Stimulated activated naive CD8-positive, alpha-beta T cell treated with anti-CD3 and anti-CD28 coated beads, Interleukin-15, Interleukin-2, amounts not matched to agents 100 U/mL and 50 U/mL, for 24 hours (primary cell): ENCODE data around the gene FOXF2.

ENCODE experiments used
- ATAC-seq: fragments of 150-1000 bp; cut with Tn5 transposase; one replicate; pipeline ENCODE4 v1.10.0; 2021
- DNase-seq: peaks from one replicate; pipeline ENCODE4 v3.0.0; 2021

Gene FOXF2

DNA sequence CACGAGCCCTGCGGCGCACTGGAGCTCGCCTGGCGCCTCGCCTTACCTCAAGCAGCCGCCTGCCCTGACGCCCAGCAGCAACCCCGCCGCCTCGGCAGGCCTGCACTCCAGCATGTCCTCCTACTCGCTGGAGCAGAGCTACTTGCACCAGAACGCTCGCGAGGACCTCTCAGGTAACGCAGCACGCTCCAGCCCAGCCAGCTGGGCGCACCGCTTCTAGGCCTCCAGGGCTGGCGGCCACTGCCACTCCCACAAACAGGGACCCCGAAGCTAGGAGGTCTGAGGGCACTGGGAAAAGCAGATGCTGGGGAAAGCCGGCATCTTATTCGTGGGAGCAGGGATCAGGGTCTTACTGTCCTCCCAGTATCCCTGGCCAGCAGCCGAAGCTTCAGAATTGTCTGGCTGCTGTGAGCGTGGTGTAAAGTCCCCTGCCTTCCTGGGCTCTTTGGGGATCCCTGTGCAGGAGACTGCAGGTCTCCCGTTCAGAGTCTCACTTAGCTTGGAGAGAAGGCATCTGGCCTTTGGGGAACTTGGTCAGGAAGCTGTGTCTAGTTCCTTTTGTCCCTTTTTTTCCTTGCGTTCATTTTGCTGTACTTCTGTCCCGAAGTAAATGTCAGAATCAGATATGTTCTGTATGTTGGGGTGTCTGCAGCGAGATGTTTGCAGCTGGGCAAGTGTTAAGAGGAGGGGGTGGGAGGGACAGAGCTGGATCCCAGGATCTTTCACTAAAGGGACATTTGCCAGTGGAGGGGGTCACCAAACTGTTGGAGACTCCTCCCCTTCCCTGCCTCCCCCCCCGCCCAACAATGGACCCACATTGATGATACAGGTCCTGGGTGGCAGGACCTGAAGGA is 1.8 kb downstream of the FOXF2 start:
- no peak for ATAC-seq
- DNase-seq, result no peak

DNA sequence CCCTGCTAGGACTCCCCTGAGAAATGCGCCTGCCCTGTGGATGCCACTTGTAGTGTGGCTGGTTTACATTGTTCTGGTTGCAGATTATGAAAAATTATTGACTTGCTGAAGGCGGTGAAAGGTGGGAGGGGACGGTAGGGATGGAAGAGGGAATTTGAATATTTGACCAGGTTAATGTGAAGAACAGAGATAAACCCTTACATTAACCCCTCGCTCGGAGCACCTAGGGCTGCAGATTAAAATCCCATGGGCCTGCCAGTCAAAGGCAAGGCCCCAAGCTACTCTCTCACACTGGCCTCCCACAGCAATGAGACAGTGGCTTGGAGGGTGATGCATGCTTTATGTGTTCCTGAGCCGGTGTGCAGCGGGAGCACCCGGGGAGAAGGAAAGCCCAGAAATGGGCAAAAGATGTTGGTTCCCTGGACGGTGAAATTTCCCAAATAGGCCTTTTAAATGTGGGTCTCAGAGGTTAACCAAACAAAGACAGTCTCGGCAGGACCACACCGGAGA is 2.5 kb downstream of the FOXF2 start:
- ATAC-seq (no peak), DNase-seq (no peak)

DNA sequence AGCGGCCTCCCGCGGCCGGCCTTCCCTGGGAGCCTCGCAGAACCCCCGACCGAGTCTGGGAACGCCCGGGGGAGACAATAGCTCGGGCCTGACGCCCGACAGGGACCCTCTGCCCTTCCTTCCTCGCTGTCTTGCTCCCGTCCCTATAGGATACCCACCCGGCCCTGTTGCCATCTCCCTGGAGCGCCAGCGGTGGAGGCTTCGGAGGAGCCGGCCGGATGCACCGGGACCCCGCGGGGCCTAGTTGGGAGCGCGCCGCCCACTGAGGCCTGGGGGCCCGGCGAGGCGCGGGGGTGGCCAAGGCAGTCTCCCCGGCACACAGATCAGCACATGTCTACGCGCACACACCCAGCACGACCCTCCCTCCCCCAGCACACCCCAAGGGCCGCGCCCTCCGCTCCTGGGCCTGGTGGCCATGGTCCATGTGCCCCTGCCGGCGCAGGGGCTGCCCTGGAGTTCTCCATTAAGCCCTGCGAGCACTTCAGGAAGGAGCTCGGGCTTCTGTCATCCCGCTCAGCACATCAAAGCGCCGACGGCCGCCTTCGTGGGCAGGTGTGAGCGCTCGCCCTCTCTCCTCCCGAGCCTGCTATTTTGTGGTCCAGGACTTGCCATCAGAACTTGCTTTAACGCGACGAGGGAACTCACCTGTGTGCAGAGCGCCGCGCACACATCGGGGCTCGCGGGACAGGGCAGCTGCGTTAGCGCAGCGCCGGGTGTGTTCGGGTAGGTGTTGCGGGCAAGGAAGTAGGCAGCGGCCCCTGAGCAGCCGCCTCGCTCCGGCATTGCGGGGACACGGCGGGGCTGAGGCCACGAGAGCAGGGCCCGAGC is 3.7 kb downstream of the FOXF2 start:
- DNase-seq (no peak), ATAC-seq (no peak)

DNA sequence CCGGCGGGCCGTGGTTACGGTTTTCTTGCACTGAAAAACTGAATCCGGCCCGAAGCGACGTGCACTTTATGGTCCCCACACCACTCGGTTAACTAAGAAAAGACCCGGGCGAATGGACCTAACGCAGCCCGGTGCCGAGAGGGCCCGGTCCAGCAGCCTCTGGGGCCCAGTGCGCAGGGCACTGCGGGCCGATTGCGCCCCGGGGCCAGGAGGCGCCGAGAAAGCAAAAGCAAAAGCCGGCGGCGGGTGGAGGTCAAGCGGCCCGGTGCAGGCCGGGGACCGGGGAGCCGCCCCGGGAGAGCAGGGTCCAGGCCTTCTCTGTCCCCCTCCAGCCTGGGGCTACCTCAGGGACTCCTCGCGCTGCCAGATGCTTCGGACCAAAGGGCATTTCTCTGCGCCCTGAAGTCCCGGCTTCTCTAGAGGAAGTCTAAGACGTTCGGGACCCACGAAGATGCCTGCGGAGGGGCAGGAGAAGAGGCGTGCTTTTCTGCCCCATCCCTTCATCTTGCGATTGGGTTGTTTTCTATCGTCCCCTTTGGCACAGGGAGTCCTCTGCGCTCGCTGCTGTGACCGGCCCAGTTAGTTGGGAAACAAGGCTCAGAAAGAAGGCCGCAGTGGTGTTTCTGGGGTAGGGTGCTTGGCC is 4.4 kb downstream of the FOXF2 start:
- DNase-seq (no peak), ATAC-seq (peak; percentile 4)

DNA sequence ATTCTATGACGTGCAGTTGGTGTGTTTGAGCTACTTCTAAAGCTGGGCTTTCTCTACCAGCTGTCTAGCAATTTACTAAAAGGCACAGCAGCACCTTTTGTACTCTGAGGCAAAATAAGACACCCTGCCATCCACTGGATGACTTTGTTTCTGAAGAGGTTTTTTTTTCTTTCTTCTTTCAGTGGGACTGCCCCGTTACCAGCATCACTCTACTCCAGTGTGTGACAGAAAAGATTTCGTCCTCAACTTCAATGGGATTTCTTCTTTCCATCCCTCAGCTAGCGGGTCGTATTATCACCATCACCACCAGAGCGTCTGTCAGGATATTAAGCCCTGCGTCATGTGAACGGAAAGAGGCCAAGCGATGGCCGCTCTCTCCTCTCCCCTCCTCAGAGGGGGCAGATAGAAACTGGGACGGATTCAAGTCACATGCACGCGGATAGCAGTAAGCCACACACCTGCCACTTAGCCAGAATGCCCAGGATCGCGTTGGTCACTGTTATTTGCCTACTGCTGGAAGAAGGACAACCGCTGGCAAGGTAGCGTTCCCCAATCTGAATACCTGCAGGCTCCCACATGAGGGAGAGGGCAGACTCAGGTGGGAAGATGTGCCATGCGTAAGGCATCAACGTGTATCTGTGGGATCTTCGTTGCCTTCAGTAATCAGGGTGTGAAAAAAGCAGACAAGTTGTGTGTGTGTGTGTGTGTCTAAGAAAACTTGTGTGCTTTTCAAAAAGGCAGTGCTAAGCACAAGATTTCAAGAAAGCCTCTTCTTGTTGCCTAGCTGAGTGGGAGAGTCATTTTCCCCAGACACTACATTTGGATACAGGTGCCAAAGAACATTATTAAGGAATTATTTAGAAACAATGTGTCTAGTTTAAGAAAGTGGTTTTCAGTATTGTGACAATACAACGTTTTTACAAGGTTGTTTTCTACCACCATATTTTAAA is 5.4 kb downstream of the FOXF2 start:
- ATAC-seq, result no peak
- no peak for DNase-seq

DNA sequence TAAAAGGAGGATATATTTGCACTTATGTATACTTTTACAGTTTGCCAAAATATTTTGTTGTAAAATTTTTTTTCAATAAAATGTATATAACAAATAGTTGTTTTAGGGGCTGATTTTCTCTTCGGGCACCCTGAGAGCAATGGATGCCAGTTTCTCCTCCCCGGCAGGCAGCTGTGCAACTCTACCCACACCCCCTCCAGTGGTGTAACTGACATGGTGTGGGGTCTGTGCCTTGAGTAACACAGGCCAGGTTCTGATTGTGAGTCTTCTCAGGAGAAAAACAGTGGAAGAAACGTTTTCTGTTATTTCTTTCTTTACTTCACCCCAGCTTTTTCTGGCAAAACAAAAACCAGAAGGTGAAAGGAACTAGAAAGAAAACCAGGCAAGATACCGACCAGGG is 6.1 kb downstream of the FOXF2 start:
- no peak for DNase-seq
- ATAC-seq, result no peak

DNA sequence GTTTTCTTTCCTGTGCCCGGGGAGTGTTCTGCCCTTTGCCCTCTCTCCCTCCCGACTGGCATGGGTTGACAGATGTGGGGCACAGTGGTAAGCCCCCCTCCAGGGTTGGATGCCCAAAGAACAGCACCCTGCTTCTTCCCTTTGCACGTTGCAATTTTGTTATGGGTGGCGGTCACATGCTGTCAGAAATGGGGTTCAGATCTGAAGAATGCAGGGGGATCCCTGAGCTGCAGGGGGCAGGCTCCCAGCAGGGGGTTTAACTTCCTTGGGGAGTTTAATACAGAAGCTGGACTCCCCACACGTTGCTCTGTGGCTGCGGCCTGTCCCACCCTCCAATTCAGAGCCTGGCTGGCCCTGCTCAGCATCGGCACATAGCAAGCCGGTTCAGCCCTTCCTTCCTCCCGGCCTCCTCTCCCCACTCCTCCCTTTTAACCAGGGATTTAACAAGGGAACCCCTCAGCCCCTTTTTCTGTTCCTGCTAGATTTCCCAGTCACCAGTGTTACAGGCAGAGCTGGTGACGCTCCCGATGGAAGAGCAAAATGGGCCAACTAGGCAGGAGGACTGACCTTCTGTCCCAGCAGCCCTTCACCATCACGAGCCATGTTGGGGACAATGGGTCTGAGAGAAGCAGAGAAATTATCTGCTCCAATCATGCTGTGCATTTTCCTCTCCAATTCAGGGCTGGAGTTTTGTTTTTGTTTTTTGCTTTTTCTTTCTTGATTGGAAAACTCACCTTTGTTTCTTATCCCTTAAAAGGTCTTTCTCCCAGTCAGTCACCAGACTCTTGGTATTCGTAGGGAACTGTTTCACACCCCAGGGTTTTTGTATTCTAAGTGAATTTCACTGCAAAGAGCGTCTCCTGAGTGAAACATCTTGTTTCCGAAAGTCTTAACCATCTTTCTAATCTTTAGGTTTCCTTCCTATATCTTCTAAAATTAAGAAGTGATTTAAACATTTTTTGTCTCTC is 6.8 kb downstream of the FOXF2 start:
- ATAC-seq, result no peak
- no peak for DNase-seq

DNA sequence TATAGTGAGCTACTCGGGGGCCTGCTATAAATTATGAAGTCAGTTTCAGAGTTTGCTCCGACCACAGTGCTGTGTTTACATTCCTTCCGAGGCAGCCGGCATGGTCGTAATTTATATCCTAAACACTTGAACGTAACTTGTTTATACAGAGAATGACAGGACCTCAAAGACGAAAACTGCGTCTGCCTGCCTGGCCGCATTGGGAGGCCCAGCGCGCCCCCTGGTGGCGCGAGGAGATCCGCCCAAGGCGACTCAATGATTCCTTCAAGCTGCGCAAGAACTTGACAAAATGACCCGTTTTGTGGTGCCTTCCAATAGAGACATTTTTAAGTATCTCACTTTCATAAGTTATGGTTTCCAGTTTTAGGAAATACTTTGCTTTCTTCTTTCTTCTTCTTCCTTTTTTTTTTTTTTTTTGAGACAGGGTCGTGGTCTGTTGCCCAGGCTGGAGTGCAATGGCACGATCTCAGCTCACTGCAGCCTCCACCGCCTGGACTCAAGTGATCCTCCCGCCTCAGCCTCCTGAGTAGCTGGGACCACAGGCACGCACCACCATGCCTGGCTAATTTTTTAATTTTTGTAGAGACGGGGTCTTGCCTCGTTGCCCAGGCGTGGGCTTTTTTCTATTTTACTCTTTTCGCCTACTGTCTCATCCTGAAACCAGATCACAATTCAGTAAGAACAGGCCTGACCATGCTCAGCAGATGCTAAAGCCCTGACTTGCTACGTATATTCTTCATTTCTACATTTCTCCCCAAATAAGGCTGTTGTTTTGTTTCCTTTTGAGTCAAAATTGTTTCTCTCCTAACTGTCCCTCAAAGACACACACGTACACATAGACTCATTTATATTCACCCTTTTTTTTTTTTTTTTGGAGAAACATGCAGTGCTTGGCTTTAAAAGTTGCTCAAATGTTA is 7.8 kb downstream of the FOXF2 start:
- ATAC-seq, result peak; percentile 47

DNA sequence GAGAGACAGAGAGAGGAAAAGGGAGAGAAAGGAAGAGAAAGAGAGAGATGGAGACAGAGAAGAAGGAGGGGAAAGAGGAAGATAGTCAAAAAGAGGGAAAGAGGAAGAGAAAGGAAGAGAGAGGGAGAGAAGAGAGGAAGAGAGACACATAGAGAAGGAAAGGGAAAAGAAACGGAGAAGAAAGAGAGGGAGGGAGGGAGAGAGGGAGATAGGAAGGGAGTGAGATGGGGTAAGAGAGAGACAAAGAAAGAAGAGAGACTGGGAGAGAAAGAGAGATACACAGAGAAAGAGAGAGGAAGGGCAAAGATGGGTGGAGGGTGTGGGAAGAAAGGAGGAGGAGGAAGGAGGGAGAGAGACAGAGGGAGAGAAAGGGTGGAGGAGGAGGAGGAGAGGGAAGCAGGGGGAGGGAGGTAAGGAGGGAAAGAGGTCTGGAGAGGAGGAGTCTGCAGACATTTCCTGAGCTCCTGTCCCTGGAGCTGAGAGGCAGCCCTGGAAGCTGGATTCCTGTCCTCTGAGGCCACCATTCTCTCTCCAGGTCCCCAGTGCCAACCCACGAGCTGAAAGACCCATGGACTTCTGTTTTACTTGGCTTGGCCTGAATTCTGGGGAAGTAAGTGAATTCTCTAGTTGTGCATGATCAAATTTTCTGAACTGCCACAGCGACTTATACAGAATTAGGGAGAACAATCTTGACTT is 9.9 kb downstream of the FOXF2 start:
- DNase-seq (no peak), ATAC-seq (no peak)

More for the DNA sequence above, 7.8 kb downstream of the FOXF2 start:
- DNase-seq, result peak; percentile 75

DNA sequence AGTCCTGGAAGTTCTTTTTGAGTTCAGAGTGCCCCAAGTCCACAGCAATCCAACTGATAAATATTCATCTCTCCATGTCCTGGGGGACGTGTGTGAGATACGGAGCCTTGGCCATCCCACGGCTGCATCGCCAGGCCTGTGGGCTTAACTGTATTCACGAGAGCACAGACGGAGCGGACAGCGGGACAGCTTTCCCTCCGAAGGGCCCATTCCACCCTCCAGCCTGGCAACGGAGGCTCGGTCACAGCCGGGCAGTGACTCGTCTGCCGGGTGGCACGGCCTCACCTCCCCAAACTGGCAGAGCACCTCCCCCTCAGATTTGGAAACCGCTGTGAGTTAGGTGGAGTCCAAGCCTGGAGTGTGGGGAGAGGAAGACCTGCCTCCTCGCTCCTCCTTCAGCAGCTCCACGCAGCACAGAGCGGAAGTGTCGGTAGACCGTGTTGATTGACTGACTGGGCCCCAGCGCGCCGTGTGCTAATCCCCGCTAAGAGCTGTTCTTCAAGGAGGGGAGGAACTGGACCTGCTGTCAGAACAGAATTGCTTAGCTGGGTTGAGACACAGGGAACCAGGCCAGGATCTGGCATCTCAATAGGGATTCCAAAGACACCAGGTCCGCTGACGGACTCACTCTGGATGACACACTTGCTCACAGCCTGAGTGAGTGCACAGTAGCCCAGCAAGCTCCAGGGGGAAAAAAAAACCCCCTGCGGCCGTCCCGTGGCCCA is 10.9 kb downstream of the FOXF2 start:
- DNase-seq, result no peak
- no peak for ATAC-seq

DNA sequence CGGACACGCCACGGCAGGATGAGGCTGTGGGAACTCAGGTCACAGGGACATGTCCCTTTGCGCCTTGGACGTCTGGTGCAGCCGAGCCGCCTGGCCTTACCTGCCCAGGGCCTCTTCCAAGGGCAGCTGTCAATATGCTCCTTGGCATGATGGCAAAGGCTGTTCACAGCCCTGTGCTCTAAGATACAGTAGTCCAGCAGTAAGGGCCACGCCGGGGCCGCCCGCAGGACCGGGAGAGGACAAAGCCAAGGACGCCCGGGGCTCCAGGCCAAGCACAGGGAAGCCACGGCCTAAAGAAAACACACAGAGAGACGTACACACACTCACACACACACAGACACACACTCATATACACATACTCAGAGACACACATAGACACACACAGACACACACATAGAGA is 13.0 kb downstream of the FOXF2 start:
- DNase-seq (no peak), ATAC-seq (no peak)

DNA sequence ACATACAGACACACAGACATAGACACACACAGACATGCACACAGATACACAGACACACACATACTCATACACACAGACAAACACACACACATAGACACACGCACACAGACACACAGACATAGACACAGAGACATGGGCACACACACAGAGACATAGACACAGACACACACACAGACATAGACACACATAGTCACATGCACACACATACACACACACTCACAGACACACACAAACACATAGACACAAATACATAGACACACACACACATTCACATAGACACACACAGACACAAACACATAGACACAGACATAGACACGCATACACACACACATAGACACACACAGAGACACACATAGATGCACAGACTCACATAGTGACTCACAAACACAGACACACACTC is 13.5 kb downstream of the FOXF2 start:
- ATAC-seq, result no peak
- no peak for DNase-seq

DNA sequence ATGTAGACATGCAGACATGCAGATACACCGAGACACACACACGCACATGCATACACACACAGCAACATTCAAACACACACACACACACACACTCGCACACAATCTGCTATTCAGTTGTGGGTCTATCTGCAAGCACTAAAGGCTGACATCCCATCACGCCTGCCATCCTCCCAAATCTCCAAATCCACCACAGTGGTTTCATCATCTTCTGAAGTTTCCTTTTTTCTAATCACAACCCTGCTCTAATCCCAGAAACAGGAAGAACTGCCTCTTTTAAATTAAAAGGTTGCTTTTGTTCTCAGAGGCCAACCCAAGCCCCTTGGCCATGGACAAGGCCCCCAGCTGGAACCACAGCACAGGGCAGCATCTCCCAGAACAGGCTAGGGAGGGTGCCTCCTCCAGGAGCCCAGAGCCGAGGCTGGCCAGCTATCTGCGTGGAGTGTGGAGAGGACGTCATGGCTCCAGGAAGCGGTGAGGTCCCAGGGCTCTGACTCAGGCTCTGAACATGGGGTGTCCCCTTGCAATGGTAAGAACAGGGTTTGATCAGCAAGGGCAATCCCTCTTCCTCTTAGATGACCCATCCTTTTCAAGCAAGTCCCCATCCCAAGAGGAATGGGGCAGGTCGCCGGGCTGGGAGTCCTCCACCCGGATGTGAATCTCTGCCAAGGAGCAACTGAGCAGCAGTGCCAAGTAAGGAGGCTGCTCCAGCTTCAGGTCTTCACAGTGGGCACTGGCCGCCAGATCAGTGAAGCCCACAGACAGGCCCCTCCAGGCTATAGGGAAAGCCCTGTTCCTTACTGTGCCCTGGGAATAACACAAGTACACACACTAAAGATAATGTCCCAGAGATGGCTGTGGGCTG is 14.7 kb downstream of the FOXF2 start:
- DNase-seq (no peak), ATAC-seq (no peak)

DNA sequence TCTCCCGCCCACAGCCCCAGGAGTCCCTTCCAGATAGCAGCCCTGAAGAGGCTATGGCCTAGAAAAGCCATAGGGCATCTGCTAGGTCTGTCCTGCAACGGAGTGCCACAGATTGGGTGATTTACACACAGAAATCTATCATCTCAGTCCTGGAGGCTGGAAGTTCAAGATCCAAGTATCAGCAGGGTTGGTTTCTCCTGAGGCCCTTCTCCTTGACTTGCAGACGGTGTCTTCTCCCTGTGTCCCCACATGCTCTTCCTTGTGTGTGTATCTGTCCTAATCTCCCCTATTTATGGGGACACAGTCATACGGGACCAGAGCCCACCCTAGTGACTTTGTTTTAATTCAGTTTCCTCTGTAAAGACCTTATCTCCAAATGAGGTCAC is 15.3 kb downstream of the FOXF2 start:
- DNase-seq (no peak), ATAC-seq (no peak)

DNA sequence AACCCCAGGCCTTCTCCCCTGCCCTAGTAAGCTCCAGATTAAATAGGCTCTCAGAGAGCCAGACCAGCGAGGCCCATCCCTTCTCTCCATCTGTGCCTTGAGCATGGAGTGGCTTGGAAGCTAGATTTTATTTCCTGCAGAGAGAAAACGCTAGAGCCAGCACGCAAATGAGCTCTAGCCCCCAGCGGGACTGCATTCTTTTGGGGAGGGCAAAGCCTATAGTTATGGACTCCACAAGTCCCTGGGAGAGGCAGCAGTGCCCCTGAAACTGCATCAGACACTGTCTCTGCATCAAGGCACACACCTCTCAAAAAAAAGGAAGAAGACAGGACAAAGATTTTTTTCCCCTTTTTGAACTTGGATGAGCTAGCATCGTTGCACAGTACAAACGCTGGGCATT is 15.8 kb downstream of the FOXF2 start:
- ATAC-seq (no peak), DNase-seq (no peak)

DNA sequence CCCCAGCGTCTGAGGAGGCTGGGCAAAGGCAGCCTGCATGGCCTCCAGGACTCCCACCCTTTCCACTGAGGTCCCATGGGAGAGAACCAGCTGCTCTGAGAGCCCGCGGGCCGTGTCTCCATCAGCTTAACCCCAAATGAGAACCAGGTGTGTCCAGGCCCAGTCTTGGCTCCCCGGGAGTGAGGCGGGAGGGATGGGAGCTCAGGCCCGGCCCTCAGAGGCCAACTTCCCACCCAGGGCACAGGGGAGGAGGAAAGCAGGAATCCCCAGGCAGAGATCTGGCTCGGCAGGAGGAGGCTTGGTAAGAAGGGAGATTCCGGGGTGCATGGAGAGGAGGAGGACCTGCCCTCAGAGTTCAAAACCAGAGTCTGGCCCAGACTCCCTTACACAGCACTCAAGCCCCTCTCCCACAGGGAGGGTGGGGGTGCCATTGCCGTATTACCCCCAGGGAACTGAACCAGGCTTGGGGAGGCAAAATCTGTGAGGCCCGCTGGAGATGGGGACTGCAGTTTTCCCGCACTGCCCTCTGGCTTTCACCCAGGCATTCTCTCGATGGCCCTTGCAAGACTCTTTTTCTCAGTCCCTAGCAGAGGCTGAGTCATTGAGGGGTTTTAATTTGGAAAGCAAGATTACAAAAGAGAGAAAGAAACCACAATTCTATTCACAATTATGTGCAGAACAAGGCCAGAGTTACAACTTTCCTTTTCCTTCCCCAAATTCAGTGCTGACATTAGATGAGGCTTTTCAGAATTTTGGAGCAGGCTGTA is 17.1 kb downstream of the FOXF2 start:
- ATAC-seq (no peak), DNase-seq (no peak)
